ENCODE results near the gene AHNAK2.
A peak's percentile ranks its signal among the peaks of the same experiment; 100 is the strongest.

The AHNAK2 gene

DNA sequence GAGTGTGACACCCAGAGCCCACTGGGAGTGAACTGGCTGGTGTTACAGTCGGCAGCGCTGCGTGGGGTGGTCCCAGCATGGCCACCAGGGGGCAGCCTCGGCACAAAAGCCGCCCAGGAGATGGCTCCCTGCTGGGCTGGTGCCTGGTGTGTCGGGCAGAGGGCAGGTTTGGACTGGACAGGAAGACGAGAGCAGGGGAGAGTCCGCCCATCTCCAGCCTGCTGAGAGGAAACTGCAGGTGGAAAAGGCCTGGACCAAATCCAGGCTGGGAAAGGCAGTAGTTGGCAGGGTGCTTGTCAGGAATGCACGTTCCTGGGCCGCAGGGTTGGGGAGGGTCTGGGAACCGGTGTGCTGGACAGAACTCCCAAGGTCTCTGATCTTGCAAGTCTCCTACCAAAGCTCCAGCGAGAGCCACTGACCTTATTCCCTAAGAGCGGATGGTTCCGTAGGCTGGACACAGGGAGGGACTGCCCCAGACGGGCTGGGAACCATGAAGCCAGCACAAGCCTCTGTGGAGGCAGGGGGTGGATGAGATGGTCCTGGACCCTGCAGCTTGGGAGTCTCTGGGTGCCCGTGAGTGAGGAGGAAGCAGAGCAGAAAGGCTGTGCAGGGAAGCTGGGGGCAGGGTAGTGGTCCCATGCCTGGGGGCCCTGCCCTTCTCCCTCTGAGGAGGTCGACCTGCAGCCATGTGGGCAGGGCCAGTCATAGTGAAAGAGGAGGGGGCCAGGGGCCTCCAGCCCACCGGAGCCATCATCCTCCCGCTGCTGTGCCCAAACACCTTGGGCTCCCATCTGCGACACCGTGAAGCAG is 1.8 kb downstream of the AHNAK2 start:
- no peak overlapping the region for H3K27ac ChIP-seq (ENCODE audit: low read depth, low read length)
- H3K4me1 ChIP-seq (ENCODE audit: control insufficient read depth, insufficient read depth, low read length) = peaks cover 40% of the 10 kb centered on the region; the same call in 1 of the 2 replicates
- H3K9ac ChIP-seq (ENCODE audit: low read length) = no peak overlapping the region
- no peaks in the 10 kb centered on the region for H3K36me3 ChIP-seq (ENCODE audit: control insufficient read depth, insufficient read depth, low read length)
- no peaks in the 10 kb centered on the region for H3K9me3 ChIP-seq (ENCODE audit: control insufficient read depth, insufficient read depth, low read depth, low read length)
- H3K4me3 ChIP-seq (ENCODE audit: low read depth, low read length) = no peak overlapping the region
- peaks cover 45% of the 10 kb centered on the region for H3K27me3 ChIP-seq (ENCODE audit: control insufficient read depth, insufficient read depth, low read length)

DNA sequence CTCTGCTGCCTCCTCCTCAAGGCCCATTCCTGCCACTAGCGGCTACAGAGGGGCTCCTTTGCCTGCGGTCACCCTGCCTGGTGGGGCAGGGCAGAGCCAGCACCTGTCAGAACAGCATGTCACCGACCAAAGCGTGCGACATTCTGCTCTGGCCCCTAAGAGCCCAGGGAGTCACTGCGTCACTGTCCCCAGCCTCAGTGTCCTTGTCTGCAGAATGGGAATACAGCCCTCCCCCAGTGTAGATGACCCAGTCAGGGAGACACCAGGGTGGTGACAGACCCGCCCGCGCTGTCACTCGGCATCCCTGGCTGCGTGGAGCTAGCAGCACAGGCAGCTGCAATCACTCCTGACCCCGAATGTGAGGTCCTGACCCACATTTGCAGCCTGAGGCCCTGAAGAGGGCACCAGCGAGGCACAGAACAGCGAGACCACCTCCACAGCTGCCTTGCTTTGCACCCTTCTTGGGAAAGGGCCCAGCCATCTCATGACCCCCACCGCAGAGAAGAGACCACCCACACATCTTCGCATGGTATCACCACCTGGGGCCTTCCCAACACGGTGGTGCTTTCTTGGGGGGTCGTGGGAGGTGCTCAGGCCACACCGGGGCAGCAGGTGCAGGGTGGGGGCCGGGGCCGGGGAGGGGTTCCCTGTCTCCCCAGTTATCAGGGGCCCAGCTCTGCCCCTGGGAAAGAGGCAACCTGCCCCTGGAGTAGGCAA is 2.5 kb downstream of the AHNAK2 start:
- no peak overlapping the region for H3K9ac ChIP-seq (ENCODE audit: low read length)
- no peaks in the 10 kb centered on the region for H3K36me3 ChIP-seq (ENCODE audit: control insufficient read depth, insufficient read depth, low read length)
- no peak overlapping the region for H3K27ac ChIP-seq (ENCODE audit: low read depth, low read length)
- no peaks in the 10 kb centered on the region for H3K9me3 ChIP-seq (ENCODE audit: control insufficient read depth, insufficient read depth, low read depth, low read length)
- H3K27me3 ChIP-seq (ENCODE audit: control insufficient read depth, insufficient read depth, low read length) = peaks cover 42% of the 10 kb centered on the region
- no peak overlapping the region for H3K4me3 ChIP-seq (ENCODE audit: low read depth, low read length)
- peaks cover 44% of the 10 kb centered on the region; the same call in 1 of the 2 replicates for H3K4me1 ChIP-seq (ENCODE audit: control insufficient read depth, insufficient read depth, low read length)

DNA sequence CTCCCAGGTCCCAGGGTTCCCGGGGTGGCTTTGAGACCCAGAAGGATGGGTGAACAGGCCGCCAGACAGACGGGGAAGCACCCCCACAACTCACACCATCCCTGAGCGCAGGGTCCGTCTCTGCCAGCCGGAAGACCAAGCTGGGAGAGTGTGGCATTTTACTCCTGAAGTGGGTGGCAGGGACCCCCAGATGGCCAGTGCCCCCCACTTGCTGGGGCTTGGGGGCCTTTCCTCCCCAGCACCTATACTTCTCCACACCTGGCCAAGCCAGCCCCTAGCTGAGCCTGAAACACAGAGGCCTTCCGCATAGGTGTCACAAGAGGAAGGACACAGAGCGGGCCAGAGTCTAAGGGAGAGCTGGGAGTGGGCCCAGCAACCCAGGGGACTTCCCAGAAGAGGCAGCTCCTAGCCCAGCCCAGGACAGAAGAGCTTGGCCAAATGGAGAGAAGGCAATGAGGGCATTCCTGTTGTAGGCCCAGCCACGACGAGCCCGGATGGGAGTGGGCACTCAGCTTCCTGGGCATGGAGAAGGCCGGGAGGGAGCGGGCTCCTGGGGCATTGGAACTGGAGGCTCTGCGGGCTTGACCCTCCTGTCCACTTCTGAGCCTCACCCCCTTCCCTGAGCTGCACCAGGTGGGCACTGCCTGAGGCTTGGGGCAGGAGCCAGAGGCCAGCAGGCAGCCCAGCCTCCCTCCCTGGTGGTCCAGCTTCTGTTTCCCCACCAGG is 3.3 kb downstream of the AHNAK2 start:
- H3K27ac ChIP-seq (ENCODE audit: low read depth, low read length) = no peak overlapping the region
- peaks cover 34% of the 10 kb centered on the region for H3K27me3 ChIP-seq (ENCODE audit: control insufficient read depth, insufficient read depth, low read length)
- H3K36me3 ChIP-seq (ENCODE audit: control insufficient read depth, insufficient read depth, low read length) = no peaks in the 10 kb centered on the region
- no peaks in the 10 kb centered on the region for H3K9me3 ChIP-seq (ENCODE audit: control insufficient read depth, insufficient read depth, low read depth, low read length)
- peaks cover 52% of the 10 kb centered on the region; the same call in 1 of the 2 replicates for H3K4me1 ChIP-seq (ENCODE audit: control insufficient read depth, insufficient read depth, low read length)
- H3K9ac ChIP-seq (ENCODE audit: low read length) = no peak overlapping the region
- H3K4me3 ChIP-seq (ENCODE audit: low read depth, low read length) = no peak overlapping the region

DNA sequence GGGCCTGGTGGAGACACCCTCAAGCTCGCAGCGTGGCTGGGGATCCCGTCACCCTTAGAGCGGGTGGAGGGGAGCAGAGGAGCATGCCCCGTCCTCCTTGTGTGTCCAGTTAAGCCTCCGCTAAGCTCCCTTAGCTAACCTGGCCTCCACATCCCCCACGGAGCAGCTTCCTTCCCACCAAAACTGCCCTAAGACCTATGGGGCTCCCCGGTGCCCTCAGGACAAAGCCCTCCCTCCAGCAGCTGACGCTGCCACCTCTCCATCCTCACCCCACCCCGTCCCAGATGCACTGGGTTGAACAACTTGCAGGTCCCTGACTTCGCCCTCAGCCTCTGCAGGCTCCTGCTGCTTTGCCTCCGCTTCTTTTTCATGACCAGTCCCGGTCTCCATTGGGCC is 4.0 kb downstream of the AHNAK2 start:
- Histone ChIP-seq H3K9ac (ENCODE audit: low read length) (no peak overlapping the region), H3K27ac (ENCODE audit: low read depth, low read length) (no peak overlapping the region), H3K4me3 (ENCODE audit: low read depth, low read length) (no peak overlapping the region), H3K36me3 (ENCODE audit: control insufficient read depth, insufficient read depth, low read length) (no peaks in the 10 kb centered on the region), H3K4me1 (ENCODE audit: control insufficient read depth, insufficient read depth, low read length) (peaks cover 55% of the 10 kb centered on the region), H3K9me3 (ENCODE audit: control insufficient read depth, insufficient read depth, low read depth, low read length) (no peaks in the 10 kb centered on the region), H3K27me3 (ENCODE audit: control insufficient read depth, insufficient read depth, low read length) (peaks cover 27% of the 10 kb centered on the region)

DNA sequence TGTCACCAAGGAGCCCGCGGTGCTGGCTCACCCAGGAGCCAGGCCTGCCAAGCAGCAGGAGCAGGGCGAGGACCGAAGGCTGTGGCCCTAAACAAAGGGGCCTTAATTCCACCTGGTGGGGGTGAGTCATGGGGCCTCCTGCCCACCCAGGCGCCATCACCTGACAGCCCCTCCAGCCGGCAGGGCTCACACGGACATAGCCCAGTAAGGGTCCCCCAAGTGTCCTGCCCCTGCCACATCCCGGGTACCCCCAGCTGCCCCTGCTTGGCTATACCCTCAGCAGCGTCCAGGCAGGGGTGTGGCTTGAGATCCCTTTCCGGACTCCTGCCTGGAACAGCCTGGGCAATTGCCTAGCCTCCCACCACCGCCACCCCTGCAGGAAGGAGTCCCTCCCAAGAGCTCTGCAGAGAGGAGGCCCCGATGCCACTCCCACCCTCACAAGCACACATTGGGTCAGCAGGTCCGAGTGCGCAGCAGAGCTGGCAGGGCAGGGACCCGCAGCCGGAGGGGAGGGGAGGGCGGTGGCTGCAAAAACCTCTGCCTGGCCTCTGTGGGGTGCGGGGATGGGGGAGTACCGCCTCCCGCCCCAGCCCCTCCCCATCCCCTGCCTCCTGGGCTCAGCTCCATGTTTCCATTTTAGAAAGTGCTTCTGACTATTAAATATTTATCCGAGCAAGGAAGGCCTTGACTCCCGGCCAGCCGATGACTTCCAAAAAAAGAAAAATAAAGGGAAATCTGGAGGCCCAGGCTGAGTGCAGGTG is 4.6 kb downstream of the AHNAK2 start:
- H3K9me3 ChIP-seq (ENCODE audit: control insufficient read depth, insufficient read depth, low read depth, low read length) = no peaks in the 10 kb centered on the region
- no peak overlapping the region for H3K27ac ChIP-seq (ENCODE audit: low read depth, low read length)
- H3K27me3 ChIP-seq (ENCODE audit: control insufficient read depth, insufficient read depth, low read length) = peaks cover 22% of the 10 kb centered on the region
- H3K4me3 ChIP-seq (ENCODE audit: low read depth, low read length) = no peak overlapping the region
- H3K9ac ChIP-seq (ENCODE audit: low read length) = no peak overlapping the region
- peaks cover 55% of the 10 kb centered on the region for H3K4me1 ChIP-seq (ENCODE audit: control insufficient read depth, insufficient read depth, low read length)
- no peaks in the 10 kb centered on the region for H3K36me3 ChIP-seq (ENCODE audit: control insufficient read depth, insufficient read depth, low read length)

DNA sequence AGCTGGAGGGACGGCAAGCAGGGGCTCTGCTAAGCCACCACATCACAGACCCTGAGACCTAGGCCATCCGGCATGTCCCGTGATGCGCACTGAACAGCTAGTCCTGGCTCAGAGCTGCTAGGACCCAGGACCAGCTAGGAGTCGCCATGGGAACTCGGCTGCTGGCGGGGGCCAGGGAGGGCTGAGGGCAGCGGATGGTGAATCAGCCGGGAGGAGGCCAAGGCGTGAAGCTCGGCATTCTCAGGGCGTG is 5.1 kb downstream of the AHNAK2 start:
- Histone ChIP-seq H3K36me3 (ENCODE audit: control insufficient read depth, insufficient read depth, low read length) (no peaks in the 10 kb centered on the region), H3K27ac (ENCODE audit: low read depth, low read length) (no peak overlapping the region), H3K9ac (ENCODE audit: low read length) (no peak overlapping the region), H3K4me3 (ENCODE audit: low read depth, low read length) (no peak overlapping the region), H3K4me1 (ENCODE audit: control insufficient read depth, insufficient read depth, low read length) (peaks cover 61% of the 10 kb centered on the region), H3K27me3 (ENCODE audit: control insufficient read depth, insufficient read depth, low read length) (peaks cover 21% of the 10 kb centered on the region), H3K9me3 (ENCODE audit: control insufficient read depth, insufficient read depth, low read depth, low read length) (no peaks in the 10 kb centered on the region)

DNA sequence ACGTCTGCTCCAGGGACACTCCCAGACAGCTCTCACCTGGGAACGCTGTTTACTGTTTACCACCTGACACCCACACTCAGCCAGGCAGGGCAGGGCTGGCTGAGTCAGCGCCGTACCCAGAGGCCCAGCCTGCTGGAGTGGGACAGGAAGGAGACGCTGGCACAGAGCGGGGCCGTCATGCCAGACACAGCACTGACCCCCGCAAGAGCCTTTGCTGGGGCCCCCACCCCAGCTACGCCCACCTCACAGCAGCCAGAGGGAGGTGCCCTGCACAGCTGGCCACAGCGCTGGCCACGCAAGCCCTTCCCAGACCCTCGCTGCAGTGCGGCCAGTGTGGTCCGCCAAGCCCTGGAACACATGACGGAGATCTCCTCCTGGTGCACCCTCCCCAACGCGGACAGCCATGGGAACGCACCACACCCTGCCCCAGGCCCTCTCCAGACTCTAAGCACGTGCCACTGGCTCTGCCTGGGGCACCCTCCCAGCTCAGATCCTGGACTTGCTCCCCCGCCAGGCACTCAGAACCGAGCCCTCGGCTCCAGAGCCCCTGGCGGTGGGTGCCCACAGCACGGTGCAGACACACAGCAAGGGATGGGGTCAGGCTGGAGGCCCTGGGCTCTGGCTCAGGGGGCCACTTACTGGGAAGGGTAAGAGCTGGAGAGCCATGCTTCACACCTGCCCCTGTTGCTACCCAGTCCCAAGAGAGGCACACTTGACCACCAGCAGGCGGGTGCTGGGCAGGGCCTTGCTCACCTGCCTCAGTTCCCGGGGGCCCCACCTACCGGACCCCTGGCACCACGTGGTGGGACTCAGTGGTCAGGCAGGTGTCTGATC is 5.7 kb downstream of the AHNAK2 start:
- Histone ChIP-seq H3K27me3 (ENCODE audit: control insufficient read depth, insufficient read depth, low read length) (peaks cover 16% of the 10 kb centered on the region), H3K36me3 (ENCODE audit: control insufficient read depth, insufficient read depth, low read length) (no peaks in the 10 kb centered on the region), H3K9ac (ENCODE audit: low read length) (no peak overlapping the region), H3K9me3 (ENCODE audit: control insufficient read depth, insufficient read depth, low read depth, low read length) (no peaks in the 10 kb centered on the region), H3K27ac (ENCODE audit: low read depth, low read length) (no peak overlapping the region), H3K4me3 (ENCODE audit: low read depth, low read length) (no peak overlapping the region), H3K4me1 (ENCODE audit: control insufficient read depth, insufficient read depth, low read length) (peaks cover 63% of the 10 kb centered on the region)

DNA sequence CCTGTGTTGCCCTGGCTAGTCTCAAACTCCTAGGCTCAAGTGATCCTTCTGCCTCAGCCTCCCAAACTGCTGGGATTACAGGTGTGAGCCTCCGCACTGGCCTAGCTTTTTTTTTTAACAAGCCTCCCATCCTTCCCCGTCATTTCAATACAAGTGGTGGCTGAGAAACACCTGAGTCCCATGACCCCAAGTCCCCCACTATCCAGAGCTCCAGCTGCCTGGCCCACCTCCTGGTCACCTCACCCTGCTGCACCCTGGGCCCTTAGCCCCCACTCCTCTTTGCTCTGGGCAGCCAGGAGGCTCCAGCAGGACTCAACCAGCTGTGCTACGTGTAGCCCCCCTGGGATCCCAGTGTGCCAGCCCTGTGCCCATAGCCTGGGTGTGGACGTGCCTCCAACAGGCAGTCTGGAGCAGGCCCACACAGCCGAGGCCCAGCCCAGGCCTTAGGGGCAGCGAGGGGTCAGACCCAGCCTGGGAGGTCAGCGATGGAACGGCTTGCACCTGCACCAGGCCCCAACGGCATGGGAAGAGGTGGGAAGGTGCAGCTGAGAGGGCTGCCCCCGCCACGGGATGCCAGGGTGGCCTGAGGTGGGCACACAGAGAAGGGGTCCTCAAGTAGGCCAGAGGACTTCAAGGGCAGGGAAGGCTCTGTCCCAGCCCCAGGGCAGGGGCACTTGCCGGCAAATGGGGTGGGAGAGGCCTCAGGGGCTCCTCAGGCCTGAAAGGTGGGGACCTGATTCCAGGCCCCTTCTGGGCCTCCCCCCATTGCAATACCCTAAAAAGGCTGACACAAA is 6.5 kb downstream of the AHNAK2 start:
- Histone ChIP-seq H3K9ac (ENCODE audit: low read length) (no peak overlapping the region), H3K27me3 (ENCODE audit: control insufficient read depth, insufficient read depth, low read length) (peaks cover 15% of the 10 kb centered on the region), H3K27ac (ENCODE audit: low read depth, low read length) (no peak overlapping the region), H3K4me3 (ENCODE audit: low read depth, low read length) (no peak overlapping the region), H3K4me1 (ENCODE audit: control insufficient read depth, insufficient read depth, low read length) (peaks cover 68% of the 10 kb centered on the region), H3K9me3 (ENCODE audit: control insufficient read depth, insufficient read depth, low read depth, low read length) (no peaks in the 10 kb centered on the region), H3K36me3 (ENCODE audit: control insufficient read depth, insufficient read depth, low read length) (no peaks in the 10 kb centered on the region)

DNA sequence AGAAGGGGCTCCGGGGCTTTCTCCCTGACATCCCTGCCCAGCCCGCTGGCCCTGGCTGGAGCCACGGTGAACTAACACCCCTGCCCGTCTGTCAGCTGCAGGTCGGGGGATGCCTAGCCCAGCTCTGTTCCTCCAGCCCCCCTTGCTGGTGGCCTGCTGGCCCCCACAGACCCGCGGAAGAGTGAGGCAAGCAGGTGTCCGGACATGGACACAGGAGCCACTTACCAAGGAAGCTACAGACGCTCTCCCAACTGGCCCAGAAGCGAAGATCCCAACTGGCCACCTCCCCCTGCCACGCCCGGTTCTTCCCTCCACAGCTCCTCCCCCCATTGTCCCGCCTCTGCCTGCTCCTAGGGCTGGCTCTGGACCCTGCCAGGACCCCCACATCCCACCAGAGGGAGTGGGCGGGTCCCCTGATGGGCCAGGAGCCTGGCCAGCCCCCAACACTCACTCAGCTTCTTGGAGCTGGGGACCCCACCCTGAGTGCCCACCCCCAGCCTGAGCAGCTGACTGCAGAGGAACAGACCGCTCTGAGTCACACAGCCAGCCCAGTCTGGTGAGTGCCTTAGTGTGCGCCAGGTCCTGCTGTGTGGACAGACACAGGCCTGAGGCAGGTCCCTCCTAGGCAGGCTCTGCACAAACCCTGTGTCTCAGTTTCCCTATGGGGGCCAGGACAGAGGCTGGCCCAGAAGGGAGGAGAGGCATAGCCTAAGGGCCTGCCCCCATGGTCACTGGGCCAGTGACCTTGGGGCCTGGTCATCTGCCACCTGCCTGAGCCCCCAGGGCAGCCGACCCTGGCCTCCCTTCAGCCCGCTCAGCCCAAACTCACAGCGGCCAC is 7.7 kb downstream of the AHNAK2 start:
- Histone ChIP-seq H3K27ac (ENCODE audit: low read depth, low read length) (no peak overlapping the region), H3K4me3 (ENCODE audit: low read depth, low read length) (0 out of 2 replicates have a peak overlapping the region, but pooled peaks have one; percentile 8), H3K36me3 (ENCODE audit: control insufficient read depth, insufficient read depth, low read length) (no peaks in the 10 kb centered on the region), H3K4me1 (ENCODE audit: control insufficient read depth, insufficient read depth, low read length) (peaks cover 64% of the 10 kb centered on the region), H3K9me3 (ENCODE audit: control insufficient read depth, insufficient read depth, low read depth, low read length) (no peaks in the 10 kb centered on the region), H3K27me3 (ENCODE audit: control insufficient read depth, insufficient read depth, low read length) (peaks cover 13% of the 10 kb centered on the region), H3K9ac (ENCODE audit: low read length) (no peak overlapping the region)

Data from HUES6 (cell line).